HG03103 (cell line): ENCODE data around the gene SNRNP35.
A peak's percentile ranks its signal among the peaks of the same experiment; 100 is the strongest.
"Not testable (repeated sequence)": the region's sequence is repeated elsewhere in the genome, so short reads cannot be mapped to it uniquely, and the experiment has no call there.

ENCODE experiments used
- ATAC-seq: cut with Tn5 transposase; IDR thresholded peaks from one replicate; pipeline ENCODE4 v1.9.1; 2021; ENCODE audit warnings: low read depth; ENCODE audit not compliant: unreplicated experiment

SNRNP35 gene, protein sequence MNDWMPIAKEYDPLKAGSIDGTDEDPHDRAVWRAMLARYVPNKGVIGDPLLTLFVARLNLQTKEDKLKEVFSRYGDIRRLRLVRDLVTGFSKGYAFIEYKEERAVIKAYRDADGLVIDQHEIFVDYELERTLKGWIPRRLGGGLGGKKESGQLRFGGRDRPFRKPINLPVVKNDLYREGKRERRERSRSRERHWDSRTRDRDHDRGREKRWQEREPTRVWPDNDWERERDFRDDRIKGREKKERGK

DNA sequence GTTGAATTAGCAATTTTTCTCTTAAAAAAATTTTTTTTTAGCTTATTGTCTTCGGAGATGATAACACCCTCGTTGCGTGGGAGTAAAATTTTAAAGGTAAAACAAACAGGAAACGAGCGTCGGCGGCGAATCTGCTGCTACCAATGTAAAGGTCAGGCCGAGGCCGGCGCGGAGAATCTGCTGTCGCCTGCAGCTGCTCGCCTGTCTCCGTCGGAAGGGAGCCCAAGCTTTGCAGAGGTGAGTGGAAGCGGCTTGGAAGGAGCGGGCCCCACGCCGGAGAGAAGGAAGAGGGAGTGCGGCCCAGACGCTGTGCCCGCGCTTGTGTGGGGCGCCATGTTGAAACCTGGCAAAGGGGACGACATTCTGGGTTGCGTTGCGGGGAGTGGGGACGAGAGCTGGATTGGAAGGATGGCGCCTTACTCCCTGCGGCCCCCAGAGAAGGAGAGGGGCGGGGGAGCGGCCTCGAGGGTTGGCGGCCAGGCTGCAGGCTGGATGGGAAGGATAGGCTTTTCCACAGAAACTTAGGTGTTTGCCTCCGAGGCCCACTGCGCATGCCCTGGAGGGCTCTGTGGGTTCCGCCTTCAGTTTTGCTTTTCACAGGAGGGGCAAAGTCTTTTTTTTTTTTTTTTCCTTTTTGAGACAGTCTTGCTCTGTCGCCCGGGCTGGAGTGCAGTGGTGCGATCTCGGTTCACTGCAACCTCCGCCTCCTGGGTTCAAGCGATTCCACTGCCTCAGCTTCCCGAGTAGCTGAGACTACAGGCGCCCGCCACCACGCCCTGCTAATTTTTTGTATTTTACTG is at the start of gene SNRNP35:
Gene SNRNP35, plus strand, starts transcription at position 160 of the 800 bp plus-strand sequence. CDS start 7,402 bp downstream, outside the sequence.
- ATAC-seq, result no peak

DNA sequence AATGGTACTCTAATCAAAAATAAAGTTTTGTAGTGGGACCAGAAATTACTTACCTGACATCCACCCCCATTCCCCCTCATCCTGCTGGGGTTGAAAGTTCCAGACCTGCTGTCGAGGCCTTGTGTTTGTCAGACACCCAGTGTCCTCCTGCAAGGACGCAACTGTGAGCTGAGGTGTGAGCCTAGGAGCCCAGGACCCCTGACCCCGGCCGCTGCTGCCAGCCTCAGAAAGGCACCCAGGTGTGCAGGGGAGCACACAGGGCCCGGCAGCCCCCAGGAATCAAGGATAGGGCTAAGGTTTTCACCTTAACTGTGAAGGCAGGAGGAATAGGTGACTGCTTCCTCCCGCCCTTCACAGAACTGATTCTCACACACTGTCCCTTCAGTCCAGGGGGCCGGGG is 49.3 kb upstream of the SNRNP35 start:
- ATAC-seq, result not testable (repeated sequence)

DNA sequence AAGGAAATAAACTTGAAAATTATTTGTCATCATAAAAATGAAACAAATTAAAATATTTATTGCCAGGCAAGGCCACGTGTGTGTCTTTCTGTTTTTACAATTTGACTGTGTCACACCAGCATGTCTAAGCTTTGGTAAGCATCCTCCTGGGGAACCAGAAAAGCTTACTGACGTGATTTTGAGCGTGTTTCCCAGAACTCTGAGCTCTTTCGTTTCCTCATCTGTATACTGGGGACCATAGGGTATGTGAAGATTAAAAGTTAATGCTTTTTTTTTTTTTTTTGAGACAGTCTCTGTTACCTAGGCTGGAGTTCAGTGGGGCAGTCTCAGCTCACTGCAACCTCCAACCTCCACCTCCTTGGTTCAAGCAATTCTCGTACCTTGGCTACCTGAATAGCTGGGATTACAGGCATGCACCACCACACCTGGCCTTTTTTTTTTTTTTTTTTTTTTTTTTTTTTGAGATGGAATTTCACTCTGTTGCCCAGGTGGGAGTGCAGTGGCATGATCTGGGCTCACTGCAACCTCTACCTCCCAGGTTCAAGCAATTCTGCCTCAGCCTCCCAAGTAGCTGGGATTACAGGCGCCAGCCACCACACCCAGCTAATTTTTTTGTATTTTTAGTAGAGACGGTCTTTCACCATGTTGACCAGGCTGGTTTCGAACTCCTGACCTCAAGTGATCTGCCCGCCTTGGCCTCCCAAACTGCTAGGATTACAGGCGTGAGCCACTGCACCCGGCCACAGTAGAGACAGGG is 48.5 kb upstream of the SNRNP35 start:
- not testable (repeated sequence) for ATAC-seq

DNA sequence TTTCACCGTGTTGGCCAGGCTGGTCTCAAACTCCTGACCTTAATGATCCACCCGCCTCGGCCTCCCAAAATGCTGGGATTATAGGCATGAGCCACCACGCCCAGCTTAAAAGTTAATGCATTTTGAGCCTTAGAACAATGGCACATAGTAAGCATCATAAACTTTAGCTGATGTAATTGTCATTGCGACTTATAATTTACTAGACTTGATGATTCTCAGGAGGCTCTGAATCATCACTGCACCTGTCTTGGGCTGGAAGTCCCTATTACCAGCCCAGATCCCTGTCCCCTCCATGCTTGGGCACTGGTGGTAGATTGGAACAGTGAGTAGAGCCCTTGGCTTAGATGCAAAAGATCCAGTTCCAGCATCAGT is 47.9 kb upstream of the SNRNP35 start:
- ATAC-seq, result no peak

DNA sequence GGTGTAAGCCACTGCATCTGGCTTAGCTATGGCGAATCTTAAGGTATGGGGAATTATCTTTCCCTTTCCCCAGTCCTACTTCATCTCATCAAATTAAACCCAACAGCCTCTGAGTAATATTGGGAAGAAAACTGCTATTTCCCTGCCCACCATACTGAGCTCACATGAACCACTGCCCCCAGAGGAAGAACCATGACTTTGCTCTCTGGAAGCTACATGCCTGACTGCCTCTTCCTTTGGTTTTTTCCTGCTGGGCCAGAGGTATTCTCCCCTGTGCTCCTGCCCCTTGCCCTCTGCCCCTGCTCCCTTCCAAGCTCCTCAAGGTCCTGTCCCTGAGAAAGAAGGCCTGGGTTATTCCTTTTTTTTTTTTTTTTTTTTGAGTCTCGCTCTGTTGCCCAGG is 36.6 kb upstream of the SNRNP35 start:
- no peak for ATAC-seq

DNA sequence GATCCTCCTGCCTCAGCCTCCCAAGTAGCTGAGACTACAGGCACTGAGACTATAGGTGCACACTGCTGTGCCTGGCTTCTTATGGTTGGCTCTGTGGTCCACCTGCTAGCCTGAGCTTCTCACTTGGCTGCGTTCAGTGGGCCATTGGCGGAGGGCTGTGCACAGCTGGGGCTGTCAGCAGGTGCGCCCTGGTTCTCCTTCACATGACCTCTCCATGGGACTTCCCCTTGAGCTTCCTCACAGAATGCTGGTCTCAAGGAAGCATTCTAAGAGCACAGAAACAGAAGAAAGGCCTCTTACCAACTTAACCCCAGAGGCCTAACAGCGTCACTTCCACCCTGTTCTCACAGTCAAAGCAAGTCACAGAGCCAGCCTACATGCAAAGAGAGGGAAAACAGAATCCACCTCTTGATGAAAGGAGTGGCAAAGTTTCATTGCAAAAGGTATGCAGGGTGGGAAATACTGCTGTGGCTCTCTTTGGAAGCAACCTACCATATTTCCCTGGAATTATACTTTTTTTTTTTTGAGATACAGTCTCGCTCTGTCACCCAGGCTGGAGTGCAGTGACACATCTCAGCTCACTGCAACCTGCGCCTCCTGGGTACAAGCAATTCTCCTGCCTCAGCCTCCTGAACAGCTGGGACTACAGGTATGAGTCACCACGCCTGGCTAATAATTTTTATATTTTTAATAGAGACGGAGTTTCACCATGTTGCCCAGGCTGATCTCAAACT is 30.7 kb upstream of the SNRNP35 start:
- peak; percentile 84 for ATAC-seq

DNA sequence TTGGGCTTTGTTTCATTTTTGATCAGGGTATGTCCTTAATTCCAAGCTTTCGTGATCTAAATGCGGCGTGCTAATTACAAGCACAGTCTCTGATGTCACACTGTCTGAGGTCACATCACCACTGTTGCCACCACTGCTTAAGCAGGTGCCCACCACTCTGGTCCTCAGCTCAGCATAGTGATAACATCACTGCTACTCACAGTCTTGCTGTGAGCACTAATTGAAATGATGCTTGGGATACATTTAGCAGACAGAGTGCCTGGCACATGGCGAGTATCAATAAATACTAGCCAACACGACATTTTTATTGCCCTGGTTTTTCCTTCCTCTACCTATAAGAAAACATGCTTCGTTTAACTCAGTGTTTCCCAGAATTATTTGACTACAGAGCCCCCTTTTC is 29.3 kb upstream of the SNRNP35 start:
- ATAC-seq, result no peak

DNA sequence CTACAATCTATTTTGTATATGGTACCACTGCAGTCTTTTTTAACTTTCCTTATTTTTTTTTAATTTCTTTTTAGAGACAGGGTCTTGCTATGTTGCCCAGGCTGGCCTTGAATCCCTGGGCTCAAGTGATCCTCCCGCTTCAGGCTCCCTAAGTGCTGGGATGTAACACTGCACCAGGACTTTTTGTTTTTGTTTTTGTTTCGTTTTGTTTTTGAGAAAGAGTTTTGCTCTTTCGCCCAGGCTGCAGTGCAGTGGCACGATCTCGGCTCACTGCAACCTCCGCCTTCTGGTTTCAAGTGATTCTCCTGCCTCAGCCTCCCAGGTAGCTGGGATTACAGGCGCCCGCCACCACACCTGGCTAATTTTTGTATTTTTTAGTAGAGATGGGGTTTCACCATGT is 28.8 kb upstream of the SNRNP35 start:
- not testable (repeated sequence) for ATAC-seq

DNA sequence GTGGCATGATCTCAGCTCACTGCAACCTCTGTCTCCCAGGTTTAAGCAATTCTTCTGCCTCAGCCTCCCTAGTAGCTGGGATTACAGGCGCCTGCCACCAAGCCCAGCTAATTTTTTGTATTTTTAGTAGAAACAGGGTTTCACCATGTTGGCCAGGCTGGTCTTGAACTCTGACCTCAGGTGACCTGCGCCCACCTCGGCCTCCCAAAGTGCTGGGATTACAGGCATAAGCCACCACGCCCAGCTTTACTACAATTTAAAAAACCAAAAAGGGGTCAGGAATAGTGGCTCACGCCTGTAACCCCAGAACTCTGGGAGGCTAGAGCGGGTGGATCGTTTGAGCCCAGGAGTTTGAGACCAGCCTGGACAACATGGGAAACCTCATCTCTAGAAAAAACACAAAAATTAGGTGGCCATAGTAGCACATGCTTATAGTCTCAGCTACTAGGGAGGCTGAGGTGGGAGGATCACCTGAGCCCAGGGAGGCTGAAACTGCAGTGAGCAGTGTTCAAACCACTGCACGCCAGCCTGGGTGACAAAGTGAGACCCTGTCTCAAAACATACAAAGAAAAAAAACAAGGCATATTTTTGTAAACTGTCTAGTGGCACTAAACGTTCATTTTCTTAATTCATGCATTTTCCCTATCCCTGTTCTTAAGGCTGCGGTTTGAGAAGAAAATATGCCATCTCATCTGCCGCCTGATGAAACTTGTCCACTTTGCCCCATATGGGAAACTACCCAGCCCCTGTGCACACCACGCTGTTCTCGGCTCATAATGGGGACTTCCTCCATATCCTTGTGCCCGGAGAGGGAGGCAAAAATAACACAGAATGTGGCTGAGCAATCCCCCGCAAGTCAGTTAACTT is 25.8 kb upstream of the SNRNP35 start:
- ATAC-seq, result not testable (repeated sequence)

DNA sequence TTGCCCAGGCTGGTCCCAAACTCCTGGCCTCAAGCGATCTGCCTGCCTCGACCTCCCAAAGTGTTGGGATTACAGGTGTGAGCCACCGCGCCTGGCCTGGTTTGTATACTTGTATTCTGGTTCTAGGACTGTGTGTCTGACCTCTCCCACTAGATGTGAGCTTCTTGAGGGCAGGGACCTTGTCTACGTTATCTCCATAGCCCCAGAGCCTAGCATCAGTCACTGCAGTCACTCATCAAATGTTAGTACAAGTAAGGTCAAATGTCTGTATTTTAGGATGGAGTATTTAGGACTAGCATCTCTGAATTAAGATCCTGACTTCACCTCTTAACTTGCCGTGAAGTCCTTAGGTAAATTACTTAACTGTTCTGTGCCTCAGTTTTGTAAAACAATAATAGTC is 24.3 kb upstream of the SNRNP35 start:
- no peak for ATAC-seq

DNA sequence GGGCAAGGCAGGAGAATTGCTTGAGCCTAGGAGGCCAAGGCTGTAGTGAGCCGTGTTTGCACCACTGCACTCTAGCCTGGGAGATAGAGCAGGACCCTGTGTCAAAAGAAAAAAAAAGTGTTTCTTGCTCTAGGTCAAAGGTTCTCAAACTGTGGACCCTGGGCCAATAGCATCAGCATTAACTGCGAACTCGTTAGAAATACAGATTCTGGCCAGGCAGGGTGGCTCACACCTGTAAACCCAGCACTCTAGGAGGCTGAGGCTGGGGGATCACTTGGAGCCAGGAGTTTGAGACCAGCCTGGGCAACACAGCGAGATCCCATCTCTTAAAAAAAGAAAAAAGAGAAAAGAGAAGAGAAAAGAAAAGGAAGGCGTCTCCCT is 22.3 kb upstream of the SNRNP35 start:
- no peak for ATAC-seq

DNA sequence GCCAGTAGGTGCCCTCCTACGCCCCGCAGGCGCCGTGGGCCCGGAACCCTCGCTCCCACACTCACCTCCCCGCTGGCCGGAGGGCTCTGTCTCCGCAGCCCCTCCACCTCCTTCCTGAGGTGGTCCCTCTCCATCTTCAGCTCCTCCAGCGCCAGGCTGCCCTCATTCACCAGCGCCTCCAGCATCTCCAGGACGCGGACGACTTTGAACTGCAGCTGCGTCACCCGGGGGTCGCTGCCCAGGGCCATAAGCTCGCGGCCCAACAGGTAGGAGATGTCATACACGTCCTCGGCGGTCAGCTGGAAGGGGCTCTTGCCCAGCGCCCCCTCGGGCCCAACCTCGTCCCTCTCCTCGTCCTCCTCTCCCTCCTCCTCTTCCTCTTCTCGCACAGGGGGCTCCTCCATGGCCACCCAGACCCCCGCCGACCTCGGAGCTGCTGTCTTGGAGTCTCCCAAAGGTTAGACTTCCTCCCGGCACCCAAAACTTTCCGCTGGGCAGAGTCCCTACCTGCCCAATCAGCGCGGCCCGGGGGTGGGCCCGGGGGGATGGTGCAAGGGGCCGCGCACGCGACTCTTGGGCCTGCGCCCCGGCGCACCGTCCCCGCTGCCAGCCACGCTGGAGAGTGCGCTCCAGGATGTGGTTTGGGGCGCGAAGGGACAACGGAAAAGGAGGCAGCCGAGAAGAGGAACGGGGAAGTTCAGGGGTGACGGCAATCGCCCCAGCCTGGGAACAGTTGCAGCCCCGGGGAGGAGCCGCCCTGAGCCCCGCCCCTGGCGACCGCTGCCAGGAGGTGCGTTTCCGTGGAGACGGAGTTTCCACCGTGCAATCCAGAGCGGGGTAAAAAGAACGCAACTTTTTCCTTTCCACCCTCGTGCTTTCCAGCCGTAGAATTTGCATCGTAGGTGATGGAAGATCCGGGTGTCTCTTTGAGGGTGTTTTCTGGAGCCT is 21.6 kb upstream of the SNRNP35 start, which contains the start of gene RILPL2:
Gene RILPL2, minus strand, starts transcription at position 668 of the 948 bp plus-strand sequence. Its CDS starts 264 bp downstream, at position 404.
- ATAC-seq, result peak; percentile 76

DNA sequence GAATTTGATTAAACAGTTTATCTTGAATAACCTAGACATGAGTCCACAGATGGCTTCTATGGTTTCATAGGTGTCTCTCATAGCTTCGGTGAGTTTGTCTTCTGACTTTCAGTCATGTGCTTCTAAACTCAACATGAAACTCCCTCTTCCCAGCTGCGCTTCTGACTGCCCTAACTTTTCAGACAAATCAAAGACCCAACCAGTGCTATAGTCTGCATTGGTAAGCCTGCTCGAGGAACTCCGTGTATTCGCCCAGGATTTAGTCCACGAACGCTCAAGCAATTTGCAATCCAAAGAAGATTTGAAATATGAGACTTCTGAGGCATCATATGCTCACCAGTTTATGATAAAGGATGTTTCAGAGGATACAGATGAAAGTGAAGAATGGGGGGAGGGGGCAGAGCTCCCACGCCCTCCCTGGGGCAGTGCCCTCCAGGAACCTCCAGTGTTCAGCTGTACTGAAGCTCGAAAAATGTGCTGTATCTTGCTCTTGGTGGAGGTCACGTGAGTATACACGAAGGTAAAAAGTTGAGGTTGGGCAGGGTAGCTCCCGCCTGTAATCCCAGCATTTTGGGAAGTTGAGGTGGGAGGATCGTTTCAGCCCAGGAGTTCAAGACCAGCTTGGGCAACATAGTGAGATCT is 16.3 kb upstream of the SNRNP35 start:
- ATAC-seq, result no peak

DNA sequence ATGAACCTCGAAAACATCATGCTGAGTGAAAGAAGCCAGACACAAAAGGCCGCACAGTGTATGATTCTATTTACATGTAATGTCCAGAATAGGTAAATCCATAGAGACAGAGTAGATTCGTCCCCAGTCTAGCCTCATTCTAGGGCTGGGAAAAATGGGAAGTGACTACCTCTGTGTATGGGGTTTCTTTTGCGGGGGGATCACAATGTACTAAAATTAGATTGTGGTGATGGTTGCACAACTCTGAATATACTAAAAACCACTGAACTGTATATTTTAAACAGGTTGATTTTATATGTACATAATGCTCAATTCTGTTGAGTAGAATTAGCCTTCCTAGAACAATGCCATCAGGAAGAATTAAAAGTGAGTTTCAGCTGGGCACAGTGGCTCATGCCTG is 15.2 kb upstream of the SNRNP35 start:
- ATAC-seq, result no peak

DNA sequence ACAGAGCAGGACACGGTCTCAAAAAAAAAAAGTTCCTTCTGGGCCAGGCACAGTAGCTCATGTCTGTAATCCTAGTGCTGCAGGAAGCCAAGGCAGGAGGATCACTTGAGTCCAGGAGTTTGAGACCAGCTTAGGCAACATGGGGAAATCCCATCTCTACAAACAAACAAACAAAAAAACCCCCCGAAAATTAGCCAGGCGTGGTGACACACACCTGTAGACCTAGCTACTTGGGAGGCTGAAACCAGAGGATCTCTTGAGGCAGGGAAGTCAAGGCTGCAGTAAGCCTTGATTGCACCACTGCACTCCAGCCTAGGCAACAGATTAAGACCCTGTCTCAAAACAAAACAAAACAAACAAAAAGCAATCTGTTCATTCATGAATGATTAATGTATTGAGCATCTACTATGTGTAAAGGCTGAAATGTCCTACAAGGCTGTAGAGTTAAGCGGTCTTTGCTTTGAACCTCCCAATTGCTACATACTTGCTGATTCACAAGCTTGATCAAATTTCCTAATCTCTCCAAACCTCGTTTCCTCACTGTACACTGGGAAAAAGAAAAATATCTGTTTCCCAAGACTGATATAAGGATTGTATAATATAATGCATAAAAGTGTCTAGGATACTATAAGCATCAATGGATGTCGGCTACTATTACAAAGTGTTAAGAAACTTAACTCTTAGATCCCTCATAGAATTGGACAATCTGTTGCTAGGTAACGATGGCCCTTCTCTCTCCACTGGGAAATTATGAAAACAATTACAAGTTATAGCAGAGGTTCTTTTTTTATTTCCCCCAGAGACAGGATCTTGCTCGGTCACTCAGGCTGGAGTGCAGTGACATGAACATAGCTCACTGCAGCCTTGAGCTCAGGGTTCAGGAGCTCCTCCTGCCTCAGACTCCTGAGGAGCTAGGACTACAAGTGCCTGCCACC is 13.6 kb upstream of the SNRNP35 start:
- no peak for ATAC-seq

DNA sequence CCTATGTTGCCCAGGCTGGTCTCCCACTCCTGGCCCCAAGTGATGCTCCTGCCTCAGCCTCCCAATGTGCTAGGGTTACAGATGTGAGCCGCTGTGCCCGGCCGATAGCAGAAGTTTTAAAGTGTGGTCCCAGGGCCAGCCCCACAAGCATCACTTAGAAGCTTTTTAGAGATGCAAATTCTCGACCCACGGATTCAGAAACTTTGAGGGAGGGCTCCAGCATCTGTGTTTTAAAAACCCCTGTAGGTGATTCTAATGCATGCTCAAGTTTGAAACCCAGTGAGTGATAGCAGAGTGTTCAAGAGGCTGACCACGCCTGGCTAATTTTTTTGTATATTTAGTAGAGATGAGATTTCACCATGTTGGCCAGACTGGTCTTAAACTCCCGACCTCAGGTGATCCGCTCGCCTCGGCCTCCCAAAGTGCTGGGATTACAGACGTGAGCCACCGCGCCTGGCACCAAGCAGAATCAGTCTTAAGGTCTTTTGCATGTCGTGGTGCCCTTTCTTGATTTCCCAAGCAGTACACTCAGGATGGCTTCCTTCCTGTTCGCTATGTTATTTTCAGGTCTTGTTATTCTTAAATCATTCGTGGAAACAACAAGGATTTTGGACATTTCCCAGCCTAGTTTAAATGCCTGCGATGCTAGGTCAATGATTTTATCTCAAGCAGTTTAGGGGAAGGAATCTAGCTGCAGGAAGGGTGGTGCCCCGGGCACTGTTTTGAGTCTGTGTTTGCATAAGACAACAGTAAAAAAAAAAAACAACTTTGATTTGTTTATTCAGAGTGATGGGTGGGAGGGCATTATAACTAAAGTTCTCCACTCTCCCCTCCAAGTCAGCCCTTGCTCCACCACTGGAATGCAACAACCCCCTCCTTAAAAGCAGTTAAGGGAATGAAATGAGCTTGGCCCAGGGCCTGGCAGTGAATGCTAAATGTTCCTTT is 12.3 kb upstream of the SNRNP35 start:
- no peak for ATAC-seq
